Right lobe of liver (tissue), 4 donors: ENCODE measurements around the gene TCAIM.

Source experiments
- CTCF ChIP-seq, 4 donors: fragments of 200-600 bp in 3 of 4; fragments of 450-650 bp in 1 of 4; IDR thresholded peaks; one replicate each; pipeline versions ENCODE4 v1.5.1 to v1.8.0; 2016 to 2022; ENCODE audit warnings: antibody characterized with exemption in 4 of 4, mild to moderate bottlenecking in 2 of 4
- POLR2A ChIP-seq: fragments of 450-650 bp; IDR thresholded peaks from one replicate; pipeline ENCODE4 v1.6.1; 2017; ENCODE audit warnings: antibody characterized with exemption, mild to moderate bottlenecking
- donor health status: DM: no; HTN: no; CAD: no.
- donor health status: DM: no; HTN: no; CAD: no.
- donor health status: DM: no; HTN: yes; CAD: no.

- TF ChIP-seq CTCF (IDR thresholded peaks at IDR 0.05) (no peak), POLR2A (no peak)
Measured at GRCh38 chr3:44324584-44324983, 14.0 kb upstream of the TCAIM start.
